Measurements from ENCODE around the gene RTP1. TPM values are rescaled to one million over a fixed set of nuclear protein-coding genes. Genes with fewer than 3 reads are reported as not detected.

Gene RTP1
- total and polyA plus RNA-seq, 3 experiments from 2014 or later, result not detected

- Mint-ChIP-seq H3K9me3 (no peaks in the 10 kb centered on the region), H3K4me1 (no peaks in the 10 kb centered on the region), H3K27ac (no peak overlapping the region), H3K4me3 (no peak overlapping the region), H3K27me3 (peaks cover 0 to 31% of the 10 kb centered on the region in 2 donors), H3K36me3 (peaks cover 0 to 2% (median 0%) of the 10 kb centered on the region in 3 donors)
- no peak for DNase-seq
- no peaks in the 10 kb centered on the region for H3K27me3 ChIP-seq (ENCODE audit: insufficient read depth, low read length, poor library complexity, severe bottlenecking)
- POLR2A ChIA-PET, result no interaction called here
- H3K27ac ChIP-seq (ENCODE audit: low read depth, low read length), result no peak overlapping the region
- no peaks in the 10 kb centered on the region for H3K4me1 ChIP-seq (ENCODE audit: insufficient read depth, low read length)
- no peaks in the 10 kb centered on the region for H3K9me3 ChIP-seq (ENCODE audit: low read length)
- H3K4me3 ChIP-seq (ENCODE audit: low read length), result no peak overlapping the region
- CTCF ChIA-PET, result no interaction called here
- no peaks in the 10 kb centered on the region for H3K36me3 ChIP-seq (ENCODE audit: insufficient read depth, low read length)
Observed at GRCh38 chr3:187207062-187207461, 9.8 kb downstream of the RTP1 start.

GRCh38 chr3:187207624-187208023 lies 10.3 kb downstream of the RTP1 start:
- Histone ChIP-seq H3K4me1 (ENCODE audit: insufficient read depth, low read length) (no peaks in the 10 kb centered on the region), H3K36me3 (ENCODE audit: insufficient read depth, low read length) (no peaks in the 10 kb centered on the region), H3K27ac (ENCODE audit: low read depth, low read length) (no peak overlapping the region), H3K9me3 (ENCODE audit: low read length) (no peaks in the 10 kb centered on the region), H3K27me3 (ENCODE audit: insufficient read depth, low read length, poor library complexity, severe bottlenecking) (no peaks in the 10 kb centered on the region), H3K4me3 (ENCODE audit: low read length) (no peak overlapping the region)
- no peak overlapping the region for H3K27ac Mint-ChIP-seq
- H3K9me3 Mint-ChIP-seq, result no peaks in the 10 kb centered on the region
- no peak for DNase-seq
- no peaks in the 10 kb centered on the region for H3K4me1 Mint-ChIP-seq
- H3K36me3 Mint-ChIP-seq, result peaks cover 0 to 3% (median 0%) of the 10 kb centered on the region in 3 donors
- peaks cover 0 to 31% of the 10 kb centered on the region in 2 donors for H3K27me3 Mint-ChIP-seq
- ChIA-PET POLR2A (no interaction called here), CTCF (interaction anchor here (1.1 kb wide), 1 partner anchor 13 kb away, joined by 3 read pairs; no protein-coding TSS in a partner anchor)
- H3K4me3 Mint-ChIP-seq, result no peak overlapping the region

- Histone ChIP-seq H3K27me3 (ENCODE audit: insufficient read depth, low read length, poor library complexity, severe bottlenecking) (no peaks in the 10 kb centered on the region), H3K36me3 (ENCODE audit: insufficient read depth, low read length) (no peaks in the 10 kb centered on the region), H3K27ac (ENCODE audit: low read depth, low read length) (no peak overlapping the region), H3K4me1 (ENCODE audit: insufficient read depth, low read length) (no peaks in the 10 kb centered on the region), H3K4me3 (ENCODE audit: low read length) (no peak overlapping the region), H3K9me3 (ENCODE audit: low read length) (no peaks in the 10 kb centered on the region)
- H3K36me3 Mint-ChIP-seq, result peaks cover 0 to 3% (median 0%) of the 10 kb centered on the region in 3 donors
- H3K4me1 Mint-ChIP-seq, result no peaks in the 10 kb centered on the region
- peaks cover 0 to 26% of the 10 kb centered on the region in 2 donors for H3K27me3 Mint-ChIP-seq
- POLR2A ChIA-PET, result no interaction called here
- no peak for DNase-seq
- CTCF ChIA-PET, result interaction anchor here (1.1 kb wide), 1 partner anchor 12 kb away, joined by 3 read pairs; no protein-coding TSS in a partner anchor
- no peak overlapping the region for H3K4me3 Mint-ChIP-seq
- H3K27ac Mint-ChIP-seq, result no peak overlapping the region
- H3K9me3 Mint-ChIP-seq, result no peaks in the 10 kb centered on the region
Observed at GRCh38 chr3:187208159-187208558, 10.9 kb downstream of the RTP1 start.

GRCh38 chr3:187209491-187209890 lies 12.2 kb downstream of the RTP1 start:
- H3K4me3 Mint-ChIP-seq, result no peak overlapping the region
- H3K36me3 Mint-ChIP-seq, result peaks cover 0 to 3% (median 0%) of the 10 kb centered on the region in 3 donors
- H3K4me1 Mint-ChIP-seq, result no peaks in the 10 kb centered on the region
- Histone ChIP-seq H3K27me3 (ENCODE audit: insufficient read depth, low read length, poor library complexity, severe bottlenecking) (no peaks in the 10 kb centered on the region), H3K27ac (ENCODE audit: low read depth, low read length) (no peak overlapping the region), H3K9me3 (ENCODE audit: low read length) (no peaks in the 10 kb centered on the region), H3K4me3 (ENCODE audit: low read length) (no peak overlapping the region), H3K36me3 (ENCODE audit: insufficient read depth, low read length) (no peaks in the 10 kb centered on the region), H3K4me1 (ENCODE audit: insufficient read depth, low read length) (no peaks in the 10 kb centered on the region)
- no peak overlapping the region for H3K27ac Mint-ChIP-seq
- peaks cover 0 to 18% of the 10 kb centered on the region in 2 donors for H3K27me3 Mint-ChIP-seq
- DNase-seq, result no peak
- ChIA-PET POLR2A (interaction anchor here (0.6 kb wide), 1 partner anchor 466 kb away, joined by 3 read pairs; no protein-coding TSS in a partner anchor), CTCF (interaction anchor here (1.8 kb wide), 1 partner anchor 11 kb away, joined by 7 read pairs; no protein-coding TSS in a partner anchor)
- H3K9me3 Mint-ChIP-seq, result no peaks in the 10 kb centered on the region

- no peak overlapping the region for H3K27ac Mint-ChIP-seq
- H3K9me3 Mint-ChIP-seq, result no peaks in the 10 kb centered on the region
- H3K27ac ChIP-seq (ENCODE audit: low read depth, low read length), result no peak overlapping the region
- H3K36me3 Mint-ChIP-seq, result peaks cover 0 to 3% (median 0%) of the 10 kb centered on the region in 3 donors
- no peak overlapping the region for H3K4me3 ChIP-seq (ENCODE audit: low read length)
- H3K4me1 ChIP-seq (ENCODE audit: insufficient read depth, low read length), result no peaks in the 10 kb centered on the region
- no peaks in the 10 kb centered on the region for H3K4me1 Mint-ChIP-seq
- no peaks in the 10 kb centered on the region for H3K9me3 ChIP-seq (ENCODE audit: low read length)
- H3K4me3 Mint-ChIP-seq, result no peak overlapping the region
- H3K36me3 ChIP-seq (ENCODE audit: insufficient read depth, low read length), result no peaks in the 10 kb centered on the region
- no peaks in the 10 kb centered on the region for H3K27me3 ChIP-seq (ENCODE audit: insufficient read depth, low read length, poor library complexity, severe bottlenecking)
- peaks cover 0 to 14% of the 10 kb centered on the region in 2 donors for H3K27me3 Mint-ChIP-seq
- ChIA-PET POLR2A (interaction anchor here (0.6 kb wide), 1 partner anchor 466 kb away, joined by 3 read pairs; no protein-coding TSS in a partner anchor), CTCF (interaction anchor here (0.8 to 1.8 kb wide), 4 partner anchors 8 to 13 kb away, joined by 4 to 7 read pairs (median 5); no protein-coding TSS in a partner anchor)
- DNase-seq, result no peak
Observed at GRCh38 chr3:187210091-187210490, 12.8 kb downstream of the RTP1 start.

GRCh38 chr3:187210545-187211327 lies 13.4 kb downstream of the RTP1 start:
- Histone ChIP-seq H3K4me3 (ENCODE audit: low read length) (no peak overlapping the region), H3K27ac (ENCODE audit: low read depth, low read length) (no peak overlapping the region), H3K27me3 (ENCODE audit: insufficient read depth, low read length, poor library complexity, severe bottlenecking) (no peaks in the 10 kb centered on the region), H3K4me1 (ENCODE audit: insufficient read depth, low read length) (no peaks in the 10 kb centered on the region), H3K36me3 (ENCODE audit: insufficient read depth, low read length) (no peaks in the 10 kb centered on the region), H3K9me3 (ENCODE audit: low read length) (no peaks in the 10 kb centered on the region)
- H3K4me1 Mint-ChIP-seq, result no peaks in the 10 kb centered on the region
- POLR2A ChIA-PET, result no interaction called here
- H3K36me3 Mint-ChIP-seq, result peaks cover 0 to 3% (median 0%) of the 10 kb centered on the region in 3 donors
- no peak for DNase-seq
- no peak overlapping the region for H3K27ac Mint-ChIP-seq
- H3K9me3 Mint-ChIP-seq, result no peaks in the 10 kb centered on the region
- no peak overlapping the region for H3K4me3 Mint-ChIP-seq
- H3K27me3 Mint-ChIP-seq, result peaks cover 0 to 9% of the 10 kb centered on the region in 2 donors
- CTCF ChIA-PET, result interaction anchor here (0.8 to 1.8 kb wide), 4 partner anchors 8 to 13 kb away, joined by 4 to 7 read pairs (median 5); no protein-coding TSS in a partner anchor

GRCh38 chr3:187211532-187212195 lies 14.4 kb downstream of the RTP1 start:
- Histone ChIP-seq H3K27ac (ENCODE audit: low read depth, low read length) (no peak overlapping the region), H3K4me1 (ENCODE audit: insufficient read depth, low read length) (no peaks in the 10 kb centered on the region), H3K27me3 (ENCODE audit: insufficient read depth, low read length, poor library complexity, severe bottlenecking) (no peaks in the 10 kb centered on the region), H3K36me3 (ENCODE audit: insufficient read depth, low read length) (no peaks in the 10 kb centered on the region), H3K9me3 (ENCODE audit: low read length) (no peaks in the 10 kb centered on the region), H3K4me3 (ENCODE audit: low read length) (no peak overlapping the region)
- H3K36me3 Mint-ChIP-seq, result peaks cover 0 to 3% (median 0%) of the 10 kb centered on the region in 3 donors
- no peaks in the 10 kb centered on the region for H3K9me3 Mint-ChIP-seq
- peaks cover 0 to 9% of the 10 kb centered on the region in 2 donors for H3K27me3 Mint-ChIP-seq
- no peak for DNase-seq
- ChIA-PET POLR2A (no interaction called here), CTCF (interaction anchor here (1.5 kb wide), 1 partner anchor 12 kb away, joined by 6 read pairs; no protein-coding TSS in a partner anchor)
- no peaks in the 10 kb centered on the region for H3K4me1 Mint-ChIP-seq
- peak overlapping the region in 1 of 8 donors; percentile 9 for H3K27ac Mint-ChIP-seq
- H3K4me3 Mint-ChIP-seq, result no peak overlapping the region

- Histone ChIP-seq H3K27me3 (ENCODE audit: insufficient read depth, low read length, poor library complexity, severe bottlenecking) (no peaks in the 10 kb centered on the region), H3K27ac (ENCODE audit: low read depth, low read length) (no peak overlapping the region), H3K4me3 (ENCODE audit: low read length) (no peak overlapping the region), H3K4me1 (ENCODE audit: insufficient read depth, low read length) (no peaks in the 10 kb centered on the region), H3K9me3 (ENCODE audit: low read length) (no peaks in the 10 kb centered on the region), H3K36me3 (ENCODE audit: insufficient read depth, low read length) (no peaks in the 10 kb centered on the region)
- no peak overlapping the region for H3K27ac Mint-ChIP-seq
- CTCF ChIA-PET, result no interaction called here
- no peak for DNase-seq
- no peaks in the 10 kb centered on the region for H3K9me3 Mint-ChIP-seq
- POLR2A ChIA-PET, result no interaction called here
- H3K27me3 Mint-ChIP-seq, result peaks cover 0 to 9% of the 10 kb centered on the region in 2 donors
- no peak overlapping the region for H3K4me3 Mint-ChIP-seq
- no peaks in the 10 kb centered on the region for H3K4me1 Mint-ChIP-seq
- peaks cover 0 to 3% (median 0%) of the 10 kb centered on the region in 3 donors for H3K36me3 Mint-ChIP-seq
Observed at GRCh38 chr3:187212196-187212545, 14.9 kb downstream of the RTP1 start.

All from CD8-positive, alpha-beta memory T cell (primary cell).